Prostate gland (tissue), 2 donors: ENCODE results near the gene JPH3.

Experiments
- CTCF ChIP-seq, 4 experiments: fragments of 200-600 bp in 2 of 4; fragments of 450-650 bp in 2 of 4; sonication (generic) in 2 of 4; IDR thresholded peaks; 1 replicate in 3 of 4; 2 replicates in 1 of 4; pipeline ENCODE4 v1.5.1; 2016 to 2019; ENCODE audit warnings: antibody characterized with exemption in 4 of 4, mild to moderate bottlenecking in 2 of 4, moderate library complexity in 2 of 4
- POLR2A ChIP-seq: fragments of 450-650 bp; IDR thresholded peaks from one replicate; pipeline ENCODE4 v1.6.1; 2016; ENCODE audit warnings: antibody characterized with exemption, mild to moderate bottlenecking

GRCh38 chr16:87571868-87572244, 30.5 kb upstream of the JPH3 start:
- TF ChIP-seq CTCF (IDR thresholded peaks at IDR 0.05) (no peak), POLR2A (no peak)
